RWPE1 (cell line): ENCODE results near the gene CRTC2.

Experiments used
- CTCF ChIA-PET: fragments of 350-600 bp; sonication (Branson Sonifier 250); formaldehyde crosslinking; extraction: SDS; loops from one replicate; lab custom pipeline; 2021; lab: Yijun Ruan, JAX
- POLR2A ChIA-PET: fragments of 400-600 bp; formaldehyde crosslinking; extraction: SDS; loops from one replicate; lab custom pipeline; 2020; ENCODE audit warnings: antibody characterized with exemption; ENCODE audit not compliant: low non-redundant PET; lab: Yijun Ruan, JAX
- DNase-seq: peaks from one replicate; pipeline ENCODE4 v3.0.0; 2012; ENCODE audit warnings: low spot score
- H3K27ac ChIP-seq: fragments of 450-650 bp; 2 replicates; pipeline ENCODE4 v1.5.1; 2017
- TF ChIP-seq, protein P1 (sequence below): fragments of 450-650 bp; conservative IDR thresholded peaks from 2 replicates; pipeline ENCODE4 v1.5.1; 2017; ENCODE audit warnings: low read depth, mild to moderate bottlenecking

Gene CRTC2

DNA sequence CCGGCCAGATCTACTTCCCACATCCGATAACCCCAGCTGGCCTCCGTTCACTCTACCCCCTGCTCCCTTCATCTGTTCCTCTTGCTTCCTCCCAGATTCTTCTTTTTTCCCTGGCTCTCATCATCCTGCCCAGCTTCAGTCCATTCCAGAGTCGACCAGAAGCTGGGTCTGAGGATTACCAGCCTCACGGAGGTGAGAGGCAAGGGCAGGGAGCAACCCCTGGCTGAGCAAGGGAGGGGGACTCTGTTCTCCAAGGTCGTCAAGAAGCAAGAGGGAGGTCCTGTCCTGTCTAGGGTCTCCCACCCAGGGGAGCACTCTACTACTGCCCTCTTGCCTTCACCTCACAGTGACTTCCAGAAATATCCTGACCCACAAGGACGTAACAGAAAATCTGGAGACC, 15.1 kb upstream of the CRTC2 start:
- H3K27ac ChIP-seq = peak overlapping the region; percentile 33
- DNase-seq = no peak
- CTCF ChIA-PET = interaction anchor here (0.6 to 0.9 kb wide), 2 partner anchors 13 to 306 kb away, joined by 4 to 5 read pairs; partner anchors contain the start of gene RAB13
- TF ChIP-seq, protein P1, sequence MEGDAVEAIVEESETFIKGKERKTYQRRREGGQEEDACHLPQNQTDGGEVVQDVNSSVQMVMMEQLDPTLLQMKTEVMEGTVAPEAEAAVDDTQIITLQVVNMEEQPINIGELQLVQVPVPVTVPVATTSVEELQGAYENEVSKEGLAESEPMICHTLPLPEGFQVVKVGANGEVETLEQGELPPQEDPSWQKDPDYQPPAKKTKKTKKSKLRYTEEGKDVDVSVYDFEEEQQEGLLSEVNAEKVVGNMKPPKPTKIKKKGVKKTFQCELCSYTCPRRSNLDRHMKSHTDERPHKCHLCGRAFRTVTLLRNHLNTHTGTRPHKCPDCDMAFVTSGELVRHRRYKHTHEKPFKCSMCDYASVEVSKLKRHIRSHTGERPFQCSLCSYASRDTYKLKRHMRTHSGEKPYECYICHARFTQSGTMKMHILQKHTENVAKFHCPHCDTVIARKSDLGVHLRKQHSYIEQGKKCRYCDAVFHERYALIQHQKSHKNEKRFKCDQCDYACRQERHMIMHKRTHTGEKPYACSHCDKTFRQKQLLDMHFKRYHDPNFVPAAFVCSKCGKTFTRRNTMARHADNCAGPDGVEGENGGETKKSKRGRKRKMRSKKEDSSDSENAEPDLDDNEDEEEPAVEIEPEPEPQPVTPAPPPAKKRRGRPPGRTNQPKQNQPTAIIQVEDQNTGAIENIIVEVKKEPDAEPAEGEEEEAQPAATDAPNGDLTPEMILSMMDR = no peak
- POLR2A ChIA-PET = no interaction called here

DNA sequence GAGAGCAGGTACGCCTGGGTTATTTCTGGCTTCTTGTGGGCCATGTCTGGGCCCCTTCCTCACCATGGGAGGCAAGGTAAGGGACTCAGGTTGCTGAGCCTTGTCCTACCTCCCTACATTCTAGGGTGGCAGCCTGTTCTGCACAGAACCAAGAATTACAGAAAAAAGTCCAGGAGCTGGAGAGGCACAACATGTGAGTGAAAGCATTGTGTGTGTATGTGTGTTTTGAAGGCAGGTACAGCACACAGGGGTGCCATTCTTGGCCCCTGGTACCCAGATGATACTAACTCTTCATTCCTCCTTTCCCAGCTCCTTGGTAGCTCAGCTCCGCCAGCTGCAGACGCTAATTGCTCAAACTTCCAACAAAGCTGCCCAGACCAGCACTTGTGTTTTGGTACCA, 14.7 kb upstream of the CRTC2 start:
- TF ChIP-seq, protein P1 = no peak
- DNase-seq = no peak
- POLR2A ChIA-PET = no interaction called here
- CTCF ChIA-PET = interaction anchor here (0.6 to 0.9 kb wide), 2 partner anchors 13 to 305 kb away, joined by 4 to 5 read pairs; partner anchors contain the start of gene RAB13
- H3K27ac ChIP-seq = peak overlapping the region; percentile 33

DNA sequence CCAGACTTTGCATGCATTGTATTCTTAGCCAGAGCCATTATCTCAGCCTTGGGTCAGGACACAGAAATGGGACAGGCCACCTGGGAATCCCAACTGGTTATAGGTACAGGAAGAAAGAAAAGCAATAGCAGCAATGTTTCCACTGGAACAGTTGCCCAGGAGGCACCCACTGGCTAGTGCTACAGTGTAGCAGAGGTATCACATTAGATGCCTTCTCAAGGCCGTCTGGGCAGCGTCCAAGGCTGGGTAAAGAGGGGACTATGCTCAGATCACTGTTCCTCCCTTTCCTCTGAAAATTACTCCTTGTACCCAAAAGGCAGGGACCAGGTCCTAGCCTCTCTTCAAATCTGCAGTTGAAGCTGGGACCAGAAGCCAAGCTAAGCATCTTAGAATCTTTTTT, 11.9 kb upstream of the CRTC2 start:
- DNase-seq = no peak
- H3K27ac ChIP-seq = 0 out of 2 replicates have a peak overlapping the region, but pooled peaks have one; percentile 98
- ChIA-PET CTCF (interaction anchor here (1.0 to 1.2 kb wide), 2 partner anchors 16 to 173 kb away, joined by 4 read pairs; partner anchors contain the start of gene RAB13), POLR2A (no interaction called here)
- TF ChIP-seq, protein P1 = no peak

DNA sequence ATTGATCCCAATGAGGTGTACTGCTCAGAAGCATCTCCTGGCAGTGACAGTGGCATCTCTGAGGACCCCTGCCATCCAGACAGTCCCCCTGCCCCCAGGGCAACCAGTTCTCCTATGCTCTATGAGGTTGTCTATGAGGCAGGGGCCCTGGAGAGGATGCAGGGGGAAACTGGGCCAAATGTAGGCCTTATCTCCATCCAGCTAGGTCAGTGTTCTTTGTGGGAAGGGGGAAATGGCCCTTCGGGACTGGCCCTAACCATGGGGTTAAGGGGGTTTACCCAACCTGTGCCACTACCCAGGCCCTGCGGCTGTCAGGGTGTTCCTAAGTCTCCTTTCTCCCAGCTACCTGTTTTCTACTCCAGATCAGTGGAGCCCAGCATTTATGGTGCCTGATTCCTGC, 10.6 kb upstream of the CRTC2 start:
- TF ChIP-seq, protein P1 = no peak
- no peak for DNase-seq
- ChIA-PET POLR2A (no interaction called here), CTCF (no interaction called here)
- peak overlapping the region; percentile 98 for H3K27ac ChIP-seq

DNA sequence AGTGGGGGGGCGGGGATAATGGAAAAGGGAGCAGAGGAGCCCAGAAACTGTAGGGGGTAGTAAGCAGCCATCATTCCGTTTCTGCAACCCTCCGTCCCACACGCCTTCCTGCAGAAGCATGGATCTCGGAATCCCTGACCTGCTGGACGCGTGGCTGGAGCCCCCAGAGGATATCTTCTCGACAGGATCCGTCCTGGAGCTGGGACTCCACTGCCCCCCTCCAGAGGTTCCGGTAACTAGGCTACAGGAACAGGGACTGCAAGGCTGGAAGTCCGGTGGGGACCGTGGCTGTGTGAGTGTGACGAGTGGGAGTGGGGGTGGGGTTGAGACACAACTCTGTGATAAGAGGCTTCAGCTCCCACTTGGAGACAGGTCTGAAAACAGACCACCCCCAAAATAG, 10.0 kb upstream of the CRTC2 start:
- TF ChIP-seq, protein P1 = no peak
- H3K27ac ChIP-seq = peak overlapping the region; percentile 98
- DNase-seq = no peak
- POLR2A ChIA-PET = interaction anchor here (2.4 kb wide), 1 partner anchor 22 kb away, joined by 8 read pairs; the partner anchor contains the start of gene RPS27
- CTCF ChIA-PET = interaction anchor here (1.1 kb wide), 1 partner anchor 18 kb away, joined by 3 read pairs; the partner anchor contains the start of gene RAB13

DNA sequence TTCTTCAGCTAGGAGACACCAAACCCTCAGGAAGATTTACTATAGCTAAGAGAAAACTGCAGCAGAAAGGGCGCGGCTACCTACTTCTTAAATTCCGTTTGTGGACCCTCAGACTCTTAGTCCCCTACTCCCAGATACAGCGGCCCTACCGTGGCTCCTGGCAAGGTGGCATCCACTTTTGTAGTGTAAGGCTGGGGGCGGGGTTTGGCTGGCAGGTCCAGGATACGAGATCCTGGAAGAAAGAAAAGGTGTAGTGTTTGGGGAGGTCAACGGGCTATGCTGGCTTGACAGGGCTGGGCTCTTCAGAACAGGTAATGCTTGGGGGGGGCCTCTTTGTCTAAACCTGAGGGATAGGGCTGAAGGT, 9.6 kb upstream of the CRTC2 start:
- no peak for DNase-seq
- POLR2A ChIA-PET = interaction anchor here (1.4 to 2.4 kb wide), 2 partner anchors 22 kb away, joined by 6 to 8 read pairs; partner anchors contain the start of genes DENND4B and RPS27
- CTCF ChIA-PET = interaction anchor here (1.0 to 1.1 kb wide), 2 partner anchors 8 to 18 kb away, joined by 3 to 5 read pairs; partner anchors contain the start of gene RAB13
- H3K27ac ChIP-seq = peak overlapping the region; percentile 98
- TF ChIP-seq, protein P1 = no peak
